ENCODE data around the gene TRIOBP. TPM values are rescaled to one million over a fixed set of nuclear protein-coding genes. Genes with fewer than 3 reads are reported as not detected.

TRIOBP gene
- total and polyA plus RNA-seq, 2 of the 4 experiments (the other 2 are of a cell fraction), result 46.4 to 69.8 TPM

DNA sequence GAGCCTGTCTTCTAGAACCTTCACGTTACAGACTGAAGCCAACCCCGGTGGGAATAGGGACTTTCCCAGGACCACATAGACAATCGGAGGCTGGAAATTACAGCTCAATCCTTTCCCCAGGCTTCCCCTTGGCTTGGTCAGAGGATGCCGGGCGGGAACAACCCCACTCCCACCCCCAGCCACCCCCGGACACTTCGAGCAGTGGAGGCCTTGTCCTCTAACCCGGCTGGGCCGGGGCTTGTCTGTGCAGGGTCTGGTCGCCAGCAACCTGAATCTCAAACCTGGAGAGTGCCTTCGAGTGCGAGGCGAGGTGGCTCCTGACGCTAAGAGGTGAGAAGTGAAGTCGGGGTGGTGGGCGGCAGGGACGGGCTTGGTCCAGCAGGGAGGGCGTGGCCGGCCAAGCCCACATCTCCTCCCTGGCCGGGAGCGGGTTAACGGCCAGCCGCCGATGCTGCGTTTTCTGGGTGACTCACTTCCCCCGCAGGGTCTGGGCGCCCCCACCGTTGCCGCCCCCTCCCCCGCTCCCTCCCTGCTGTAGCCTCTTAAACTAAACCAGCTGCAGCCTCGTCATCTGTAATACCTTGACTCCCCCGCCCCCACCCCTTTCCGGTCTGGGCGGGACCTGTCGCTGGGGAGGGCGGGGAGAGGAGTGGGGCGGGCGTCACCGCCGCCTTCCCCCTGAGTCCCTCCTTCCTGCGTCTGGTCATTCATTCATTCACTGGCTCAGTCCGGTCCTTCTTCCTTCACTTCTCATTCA lies 19.9 kb upstream of the TRIOBP start (continued):
- TF ChIP-seq, protein P1, sequence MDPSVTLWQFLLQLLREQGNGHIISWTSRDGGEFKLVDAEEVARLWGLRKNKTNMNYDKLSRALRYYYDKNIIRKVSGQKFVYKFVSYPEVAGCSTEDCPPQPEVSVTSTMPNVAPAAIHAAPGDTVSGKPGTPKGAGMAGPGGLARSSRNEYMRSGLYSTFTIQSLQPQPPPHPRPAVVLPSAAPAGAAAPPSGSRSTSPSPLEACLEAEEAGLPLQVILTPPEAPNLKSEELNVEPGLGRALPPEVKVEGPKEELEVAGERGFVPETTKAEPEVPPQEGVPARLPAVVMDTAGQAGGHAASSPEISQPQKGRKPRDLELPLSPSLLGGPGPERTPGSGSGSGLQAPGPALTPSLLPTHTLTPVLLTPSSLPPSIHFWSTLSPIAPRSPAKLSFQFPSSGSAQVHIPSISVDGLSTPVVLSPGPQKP (IDR thresholded peaks at IDR 0.05; ENCODE audit: borderline replicate concordance, low read depth, low read length), result no peak
- TF ChIP-seq BHLHE40 (IDR thresholded peaks at IDR 0.05; ENCODE audit: low read depth, low read length), result 0 out of 2 replicates have a peak, but pooled peaks have one; percentile 25
- 0 out of 2 replicates have a peak, but pooled peaks have one; percentile 12 for TF ChIP-seq CHD1 (IDR thresholded peaks at IDR 0.05; ENCODE audit: low read depth, low read length)

Data from IMR-90 (cell line).